ENCODE measurements around the gene VSIR.

VSIR gene

GRCh38 chr10:71806704-71807556 lies 33.6 kb upstream of the VSIR start:
- no peak for DNase-seq

GRCh38 chr10:71805776-71806703 lies 32.7 kb upstream of the VSIR start:
- DNase-seq = no peak

- no peak for DNase-seq
These were observed 30.8 kb upstream of the VSIR start for GRCh38 chr10:71804077-71804476.

GRCh38 chr10:71802715-71803488 lies 29.6 kb upstream of the VSIR start:
- DNase-seq = no peak

- no peak for DNase-seq
These were observed 28.9 kb upstream of the VSIR start for GRCh38 chr10:71802235-71802634.

- no peak for DNase-seq
These were observed 28.0 kb upstream of the VSIR start for GRCh38 chr10:71801361-71801760.

- no peak for DNase-seq
These were observed 26.5 kb upstream of the VSIR start for GRCh38 chr10:71799608-71800453.

GRCh38 chr10:71799112-71799511 lies 25.8 kb upstream of the VSIR start:
- no peak for DNase-seq

GRCh38 chr10:71798308-71798624 lies 24.9 kb upstream of the VSIR start:
- no peak for DNase-seq

GRCh38 chr10:71797533-71798307 lies 24.4 kb upstream of the VSIR start:
- DNase-seq = no peak

GRCh38 chr10:71796749-71797405 lies 23.6 kb upstream of the VSIR start:
- no peak for DNase-seq

GRCh38 chr10:71795248-71795647 lies 21.9 kb upstream of the VSIR start:
- no peak for DNase-seq

- no peak for DNase-seq
These were observed 17.6 kb upstream of the VSIR start for GRCh38 chr10:71790749-71791440.

- no peak for DNase-seq
These were observed 16.6 kb upstream of the VSIR start for GRCh38 chr10:71789871-71790270.

GRCh38 chr10:71788954-71789353 lies 15.6 kb upstream of the VSIR start:
- no peak for DNase-seq

GRCh38 chr10:71784679-71785272 lies 11.5 kb upstream of the VSIR start:
- DNase-seq = no peak

- DNase-seq = no peak
These were observed 10.8 kb upstream of the VSIR start for GRCh38 chr10:71783917-71784678.

- DNase-seq = no peak
These were observed 9.7 kb upstream of the VSIR start for GRCh38 chr10:71782917-71783490.
